GM19467 (cell line): Measurements from ENCODE around the gene PLXND1.
A peak's percentile ranks its signal among the peaks of the same experiment; 100 is the strongest.

ENCODE experiments used
- ATAC-seq: cut with Tn5 transposase; IDR thresholded peaks from one replicate; pipeline ENCODE4 v1.9.1; 2021; ENCODE audit warnings: mild to moderate bottlenecking, moderate library complexity; ENCODE audit not compliant: unreplicated experiment

PLXND1 gene

GRCh38 chr3:129587566-129588210 lies 18.8 kb downstream of the PLXND1 start:
- ATAC-seq = no peak

GRCh38 chr3:129586746-129587430 lies 19.6 kb downstream of the PLXND1 start:
- ATAC-seq = no peak

GRCh38 chr3:129585949-129586657 lies 20.4 kb downstream of the PLXND1 start:
- no peak for ATAC-seq

- no peak for ATAC-seq
These were observed 21.8 kb downstream of the PLXND1 start for GRCh38 chr3:129584631-129585030.

- ATAC-seq = no peak
These were observed 23.2 kb downstream of the PLXND1 start for GRCh38 chr3:129583289-129583688.

- no peak for ATAC-seq
These were observed 23.7 kb downstream of the PLXND1 start for GRCh38 chr3:129582799-129583198.

- ATAC-seq = no peak
These were observed 24.9 kb downstream of the PLXND1 start for GRCh38 chr3:129581623-129582022.

- no peak for ATAC-seq
These were observed 26.5 kb downstream of the PLXND1 start for GRCh38 chr3:129579991-129580390.

GRCh38 chr3:129577925-129578786 lies 28.3 kb downstream of the PLXND1 start:
- ATAC-seq = peak; percentile 50

GRCh38 chr3:129577366-129577765 lies 29.1 kb downstream of the PLXND1 start:
- no peak for ATAC-seq

- ATAC-seq = peak; percentile 51
These were observed 29.7 kb downstream of the PLXND1 start for GRCh38 chr3:129576514-129577352.

GRCh38 chr3:129575997-129576384 lies 30.5 kb downstream of the PLXND1 start:
- ATAC-seq = no peak

GRCh38 chr3:129575233-129575996 lies 31.1 kb downstream of the PLXND1 start:
- ATAC-seq = no peak

- ATAC-seq = no peak
These were observed 32.3 kb downstream of the PLXND1 start for GRCh38 chr3:129574206-129574605.

GRCh38 chr3:129573493-129573892 lies 33.0 kb downstream of the PLXND1 start:
- no peak for ATAC-seq

- no peak for ATAC-seq
These were observed 33.9 kb downstream of the PLXND1 start for GRCh38 chr3:129572603-129573002.

GRCh38 chr3:129571605-129572547 lies 34.6 kb downstream of the PLXND1 start:
- no peak for ATAC-seq

GRCh38 chr3:129569856-129570255 lies 36.6 kb downstream of the PLXND1 start:
- no peak for ATAC-seq
